H1 (cell line): ENCODE results near the gene ADAMTS14.

ENCODE experiments used
- ASH2L ChIP-seq: fragments of 200-600, 300-600 bp; sonication (generic); IDR thresholded peaks from one replicate; pipeline ENCODE4 v1.7.1; 2017; ENCODE audit warnings: low read length
- POLR2A ChIP-seq, 2 experiments: IDR thresholded peaks; 1 replicate in 1 of 2; 2 replicates in 1 of 2; pipeline ENCODE4 v1.6.1; 2011; ENCODE audit warnings: low read depth in 2 of 2, low read length in 2 of 2, mild to moderate bottlenecking in 2 of 2; ENCODE audit errors: control extremely low read depth in 1 of 2
- RNF2 ChIP-seq: fragments of 200-900, 300-1000 bp; sonication (generic); IDR thresholded peaks from 2 replicates; pipeline ENCODE4 v1.7.1; 2016; ENCODE audit warnings: borderline replicate concordance, low read depth, mild to moderate bottlenecking, antibody characterized with exemption, low read length; ENCODE audit not compliant: poor library complexity, severe bottlenecking; ENCODE audit errors: missing control alignments
- TF ChIP-seq, protein P1 (sequence below), 3 experiments: IDR thresholded peaks; 1 replicate in 2 of 3; 2 replicates in 1 of 3; pipeline versions ENCODE4 v1.5.1 to v1.6.1; 2011; ENCODE audit warnings: low read length in 3 of 3, mild to moderate bottlenecking in 3 of 3, inconsistent platforms in 2 of 3, low read depth in 1 of 3, moderate library complexity in 1 of 3; ENCODE audit not compliant: insufficient read depth in 1 of 3; ENCODE audit errors: control extremely low read depth in 1 of 3

DNA sequence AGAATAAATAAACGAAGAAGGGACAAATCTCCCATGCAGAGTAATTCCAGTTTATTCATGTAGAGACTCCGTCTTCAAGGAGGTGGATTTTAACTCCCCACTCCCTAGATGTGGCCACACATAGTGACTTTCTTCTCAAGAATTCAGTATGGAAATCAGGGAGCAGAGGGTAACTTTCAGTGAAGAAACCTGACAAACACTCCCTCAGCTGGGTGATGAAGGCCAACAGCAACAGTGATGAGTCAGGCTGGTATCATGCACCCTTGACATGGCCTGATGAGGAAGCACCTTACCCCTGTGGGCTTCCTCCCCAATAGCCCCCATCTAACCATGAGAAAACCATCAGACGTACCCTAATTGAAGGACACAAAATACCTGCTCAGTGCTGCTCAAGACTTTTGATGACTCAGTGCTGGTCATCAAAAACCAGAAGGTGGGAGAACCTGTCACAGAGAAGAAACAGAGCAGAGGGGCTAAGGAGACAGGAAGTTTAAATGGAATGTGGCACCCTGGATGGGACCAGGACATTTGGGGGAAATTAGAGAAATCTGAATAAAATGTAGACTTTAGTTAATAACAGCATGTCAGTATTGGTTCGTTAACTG lies 50.6 kb downstream of the ADAMTS14 start:
- TF ChIP-seq, protein P1, sequence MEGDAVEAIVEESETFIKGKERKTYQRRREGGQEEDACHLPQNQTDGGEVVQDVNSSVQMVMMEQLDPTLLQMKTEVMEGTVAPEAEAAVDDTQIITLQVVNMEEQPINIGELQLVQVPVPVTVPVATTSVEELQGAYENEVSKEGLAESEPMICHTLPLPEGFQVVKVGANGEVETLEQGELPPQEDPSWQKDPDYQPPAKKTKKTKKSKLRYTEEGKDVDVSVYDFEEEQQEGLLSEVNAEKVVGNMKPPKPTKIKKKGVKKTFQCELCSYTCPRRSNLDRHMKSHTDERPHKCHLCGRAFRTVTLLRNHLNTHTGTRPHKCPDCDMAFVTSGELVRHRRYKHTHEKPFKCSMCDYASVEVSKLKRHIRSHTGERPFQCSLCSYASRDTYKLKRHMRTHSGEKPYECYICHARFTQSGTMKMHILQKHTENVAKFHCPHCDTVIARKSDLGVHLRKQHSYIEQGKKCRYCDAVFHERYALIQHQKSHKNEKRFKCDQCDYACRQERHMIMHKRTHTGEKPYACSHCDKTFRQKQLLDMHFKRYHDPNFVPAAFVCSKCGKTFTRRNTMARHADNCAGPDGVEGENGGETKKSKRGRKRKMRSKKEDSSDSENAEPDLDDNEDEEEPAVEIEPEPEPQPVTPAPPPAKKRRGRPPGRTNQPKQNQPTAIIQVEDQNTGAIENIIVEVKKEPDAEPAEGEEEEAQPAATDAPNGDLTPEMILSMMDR (IDR thresholded peaks at IDR 0.05; ENCODE audit: control extremely low read depth in 1 of 3, insufficient read depth in 1 of 3, low read depth in 1 of 3, low read length in 3 of 3): no peak
- TF ChIP-seq ASH2L (no peak), POLR2A (IDR thresholded peaks at IDR 0.05; ENCODE audit: control extremely low read depth in 1 of 2, low read depth in 2 of 2, low read length in 2 of 2) (no peak), RNF2 (no peak)
